Left ventricle myocardium inferior (tissue), 1 donor: Measurements from ENCODE around the gene ARHGAP23. TPM values are rescaled to one million over a fixed set of nuclear protein-coding genes. Genes with fewer than 3 reads are reported as not detected.

Experiments
- DNase-seq: peaks from one replicate; pipeline ENCODE4 v3.0.0-alpha.2; 2020
- H3K27ac ChIP-seq: fragments of 200-600 bp; replicated peaks from 2 replicates; pipeline ENCODE4 v1.8.0; 2021
- H3K27me3 ChIP-seq: fragments of 200-600 bp; 2 replicates; pipeline ENCODE4 v1.8.0; 2021; ENCODE audit warnings: low read depth
- H3K36me3 ChIP-seq: fragments of 200-600 bp; 2 replicates; pipeline ENCODE4 v1.8.0; 2021
- H3K4me1 ChIP-seq: fragments of 200-600 bp; 2 replicates; pipeline ENCODE4 v1.8.0; 2021
- H3K4me3 ChIP-seq: fragments of 200-600 bp; 2 replicates; pipeline ENCODE4 v1.8.0; 2021; ENCODE audit warnings: mild to moderate bottlenecking, moderate library complexity
- H3K9me3 ChIP-seq: fragments of 200-600 bp; replicated peaks from 2 replicates; pipeline ENCODE4 v1.8.0; 2021
- CTCF ChIP-seq: fragments of 200-600 bp; IDR thresholded peaks from 2 replicates; pipeline ENCODE4 v1.8.0; 2021; ENCODE audit warnings: antibody characterized with exemption, mild to moderate bottlenecking, borderline replicate concordance
- intact Hi-C: fragments of 100-400 bp; cut with micrococcal nuclease; formaldehyde crosslinking; loops from one replicate; pipeline ENCODE4 v1.11.0; 2022
- total RNA-seq: library from RNA; stranded (reverse); fragmentation: NEBNext Ultra II Directional; extraction: Animal tissue kit (Norgen Biotek cat#: 25700); gene quantifications from one replicate; pipeline ENCODE4 v1.2.1, GENCODE V29; 2021
- donor health status: DM: no; HTN: yes; CAD: no; lungs with severe emphysema.

ARHGAP23 gene
- total RNA-seq, 1 donor from 2014 or later = 60.8 TPM

GRCh38 chr17:38533241-38533640 is 105.0 kb downstream of the ARHGAP23 start:
- H3K27me3 ChIP-seq = peaks cover 75% of the 10 kb centered on the region
- H3K4me1 ChIP-seq = no peaks in the 10 kb centered on the region
- no peaks in the 10 kb centered on the region for H3K9me3 ChIP-seq
- no peak for DNase-seq
- H3K36me3 ChIP-seq = no peaks in the 10 kb centered on the region
- TF ChIP-seq CTCF = no peak
- H3K27ac ChIP-seq = no peak overlapping the region
- intact Hi-C loops = no loop called here
- no peak overlapping the region for H3K4me3 ChIP-seq

- Histone ChIP-seq H3K36me3 (no peaks in the 10 kb centered on the region), H3K4me1 (no peaks in the 10 kb centered on the region), H3K27me3 (peaks cover 75% of the 10 kb centered on the region), H3K4me3 (no peak overlapping the region), H3K27ac (no peak overlapping the region), H3K9me3 (no peaks in the 10 kb centered on the region)
- intact Hi-C loops = no loop called here
- no peak for DNase-seq
- TF ChIP-seq CTCF = no peak
Measured at GRCh38 chr17:38533866-38534497, 105.7 kb downstream of the ARHGAP23 start.

- TF ChIP-seq CTCF = no peak
- intact Hi-C loops = no loop called here
- Histone ChIP-seq H3K4me3 (no peak overlapping the region), H3K36me3 (no peaks in the 10 kb centered on the region), H3K9me3 (no peaks in the 10 kb centered on the region), H3K4me1 (no peaks in the 10 kb centered on the region), H3K27me3 (peaks cover 75% of the 10 kb centered on the region), H3K27ac (no peak overlapping the region)
- no peak for DNase-seq
Measured at GRCh38 chr17:38534498-38534885, 106.2 kb downstream of the ARHGAP23 start.

GRCh38 chr17:38535886-38536285 is 107.6 kb downstream of the ARHGAP23 start:
- Histone ChIP-seq H3K9me3 (no peaks in the 10 kb centered on the region), H3K36me3 (no peaks in the 10 kb centered on the region), H3K4me3 (no peak overlapping the region), H3K27ac (no peak overlapping the region), H3K4me1 (no peaks in the 10 kb centered on the region), H3K27me3 (peaks cover 75% of the 10 kb centered on the region)
- intact Hi-C loops = no loop called here
- TF ChIP-seq CTCF = no peak
- DNase-seq = no peak

- TF ChIP-seq CTCF = no peak
- Histone ChIP-seq H3K27ac (no peak overlapping the region), H3K27me3 (peaks cover 75% of the 10 kb centered on the region), H3K4me1 (no peaks in the 10 kb centered on the region), H3K4me3 (no peak overlapping the region), H3K9me3 (no peaks in the 10 kb centered on the region), H3K36me3 (no peaks in the 10 kb centered on the region)
- no peak for DNase-seq
- intact Hi-C loops = no loop called here
Measured at GRCh38 chr17:38536661-38537060, 108.4 kb downstream of the ARHGAP23 start.
